Sigmoid colon (tissue), 4 donors: ENCODE data around the gene KCTD19.

Experiments used
- CTCF ChIP-seq, 4 experiments: fragments of 450-650 bp in 3 of 4; fragments of 200-600 bp in 1 of 4; IDR thresholded peaks; one replicate each; pipeline ENCODE4 v1.5.1; 2016 to 2019; ENCODE audit warnings: antibody characterized with exemption in 4 of 4, mild to moderate bottlenecking in 3 of 4, moderate library complexity in 2 of 4
- POLR2A ChIP-seq, 2 donors: fragments of 450-650 bp; IDR thresholded peaks; one replicate each; pipeline ENCODE4 v1.6.1; 2016; ENCODE audit warnings: antibody characterized with exemption in 2 of 2, mild to moderate bottlenecking in 2 of 2, moderate library complexity in 2 of 2
- POLR2AphosphoS5 ChIP-seq, 4 donors: sonication (generic); formaldehyde crosslinking; IDR thresholded peaks; one replicate each; pipeline ENCODE4 v1.6.1; 2017; ENCODE audit warnings: antibody characterized with exemption in 4 of 4

DNA sequence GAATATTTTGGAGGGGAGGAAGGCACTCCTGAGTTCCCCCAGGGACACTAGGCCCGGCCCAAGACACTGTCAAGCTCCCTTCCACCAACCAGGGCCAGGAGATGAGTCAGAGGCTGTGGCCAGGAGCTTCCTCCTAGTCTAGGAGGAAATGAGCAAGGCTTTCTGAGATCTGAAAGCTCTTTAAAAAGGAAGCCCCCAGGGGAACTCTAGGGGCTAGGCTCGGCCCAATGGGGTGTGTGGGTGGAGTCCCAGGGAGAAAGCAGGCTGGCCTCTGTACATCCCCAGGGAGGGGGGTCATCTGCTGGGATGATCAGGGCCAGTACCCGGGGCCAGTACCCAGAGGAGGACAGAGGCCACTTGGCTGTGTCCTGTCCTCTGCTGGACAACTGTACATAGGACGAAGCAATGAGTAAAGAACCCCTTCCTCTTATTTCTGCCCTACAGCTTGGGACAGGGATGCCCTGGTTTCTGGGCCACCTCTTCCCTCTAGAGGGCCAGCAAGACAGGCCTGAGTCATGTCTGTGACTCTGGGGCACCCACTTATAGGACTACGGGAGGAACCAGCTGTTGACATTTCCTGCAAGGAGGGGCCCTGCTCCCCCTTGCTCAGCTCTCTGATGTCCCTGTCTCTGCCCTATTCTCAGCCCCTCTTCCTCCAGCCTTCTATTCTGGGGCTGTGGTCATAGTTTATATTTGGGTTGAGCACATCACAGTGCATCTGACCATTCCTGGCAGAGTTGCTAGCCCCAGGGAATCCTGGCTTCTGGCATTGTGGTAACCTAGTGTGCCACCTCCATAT, 82.0 kb downstream of the KCTD19 start:
- TF ChIP-seq POLR2A (IDR thresholded peaks at IDR 0.05) (no peak), POLR2AphosphoS5 (IDR thresholded peaks at IDR 0.05) (peak in 1 of 4 donors; percentile 14), CTCF (IDR thresholded peaks at IDR 0.05) (no peak)
